ENCODE results near the gene SCGB2B2. TPM values are rescaled to one million over a fixed set of nuclear protein-coding genes. Genes with fewer than 3 reads are reported as not detected.

Gene SCGB2B2
- total and polyA plus RNA-seq, 2 of the 4 experiments (the other 2 are of a cell fraction), result not detected

DNA sequence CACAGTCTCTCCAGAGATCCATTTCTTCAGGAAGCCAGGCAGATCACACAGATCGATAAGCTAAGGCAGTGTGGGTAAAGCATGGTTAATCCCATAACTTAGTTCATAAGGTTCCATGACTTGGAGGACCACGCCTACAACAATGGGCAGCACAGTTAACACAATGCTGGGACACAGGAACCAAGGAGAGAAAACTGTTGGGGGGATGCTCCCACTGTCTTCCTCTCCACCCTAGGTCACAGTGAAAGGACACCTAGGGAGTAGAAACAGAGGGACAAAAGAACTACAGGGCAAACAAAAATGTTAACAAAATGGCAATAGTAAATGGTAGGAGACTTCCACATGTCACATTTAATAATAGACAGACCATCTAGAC is 36.3 kb upstream of the SCGB2B2 start:
- no peak for ATAC-seq (ENCODE audit: low read depth)

More for the DNA sequence above, 36.3 kb upstream of the SCGB2B2 start:
- H3K27ac ChIP-seq (ENCODE audit: insufficient read depth, low read length), result no peak overlapping the region
- H2AFZ ChIP-seq (replicated peaks; ENCODE audit: low read length, poor library complexity), result no peak overlapping the region
- WGBS, 2 experiments (ENCODE audit: extremely low coverage in 2 of 2, insufficient read length in 1 of 2), result no CpG with 5 or more reads among the region's 2 CpGs
- H2BK120ac ChIP-seq (ENCODE audit: low read depth, low read length), result no peak overlapping the region
- no peak overlapping the region for H3K4ac ChIP-seq (ENCODE audit: low read depth, low read length)
- H3K4me3 ChIP-seq (ENCODE audit: insufficient read depth, low read depth, low read length), result no peak overlapping the region
- no peak overlapping the region for H4K91ac ChIP-seq (ENCODE audit: insufficient read depth, low read depth, low read length)
- no peaks in the 10 kb centered on the region for H3K79me1 ChIP-seq (ENCODE audit: low read depth in 1 of 2, low read length in 2 of 2)
- H4K8ac ChIP-seq (ENCODE audit: low read depth in 2 of 2, low read length in 2 of 2), result no peak overlapping the region
- H2AK5ac ChIP-seq (ENCODE audit: low read depth, low read length), result no peak overlapping the region
- H3K9me1 ChIP-seq (ENCODE audit: insufficient read depth, low read length), result no peaks in the 10 kb centered on the region
- no peaks in the 10 kb centered on the region for H3K4me1 ChIP-seq (ENCODE audit: control insufficient read depth, insufficient read depth, low read length)
- H2BK20ac ChIP-seq (ENCODE audit: low read depth, low read length), result no peak overlapping the region
- in situ Hi-C loops (cut with MboI; ENCODE audit: low sequenced_read_pairs), result loop anchor here (5.0 to 25.0 kb wide), 2 partner anchors 76 to 576 kb away; no protein-coding TSS in a partner anchor
- no peaks in the 10 kb centered on the region for H3K27me3 ChIP-seq (ENCODE audit: control insufficient read depth, insufficient read depth, low read length)
- BruUV-seq (replicated peaks), result no TSS peak
- no peak overlapping the region for H2BK5ac ChIP-seq (ENCODE audit: low read depth, low read length, poor library complexity, severe bottlenecking)
- no peaks in the 10 kb centered on the region for H3K36me3 ChIP-seq (ENCODE audit: control insufficient read depth, insufficient read depth, low read length)
- no peak for DNase-seq
- H3K9ac ChIP-seq (ENCODE audit: low read depth, low read length), result no peak overlapping the region
- no peak overlapping the region for H3K4me2 ChIP-seq (ENCODE audit: low read depth, low read length)
- no peak overlapping the region for H3K56ac ChIP-seq (ENCODE audit: extremely low read depth, insufficient read depth, low read length)
- ChIA-PET POLR2A (ENCODE audit: unreplicated experiment) (no interaction called here), CTCF (interaction anchor here (0.6 to 1.3 kb wide), 4 partner anchors 72 to 299 kb away, joined by 3 read pairs; no protein-coding TSS in a partner anchor)
- no peak overlapping the region for H2AK9ac ChIP-seq (replicated peaks; ENCODE audit: low read depth, low read length, poor library complexity)
- H2BK15ac ChIP-seq (ENCODE audit: low read depth, low read length), result no peak overlapping the region
- H4K20me1 ChIP-seq (ENCODE audit: insufficient read depth, low read length), result no peaks in the 10 kb centered on the region
- no peak overlapping the region for H3K18ac ChIP-seq (ENCODE audit: low read depth, low read length)
- H3K23ac ChIP-seq (ENCODE audit: low read depth, low read length), result no peak overlapping the region
- peaks cover 3% of the 10 kb centered on the region for H3K9me3 ChIP-seq (ENCODE audit: control insufficient read depth, insufficient read depth, low read length)
- H4K5ac ChIP-seq (ENCODE audit: low read depth, low read length), result no peak overlapping the region
- intact Hi-C loops (cut with micrococcal nuclease), result loop anchor here (2.0 to 5.0 kb wide), 4 partner anchors 156 to 670 kb away; no protein-coding TSS in a partner anchor
- no peak overlapping the region for H3K14ac ChIP-seq (replicated peaks; ENCODE audit: low read depth, low read length)
- TF ChIP-seq MAZ (IDR thresholded peaks at IDR 0.05; ENCODE audit: borderline replicate concordance, low read depth, low read length), result no peak
- TF ChIP-seq CHD1 (IDR thresholded peaks at IDR 0.05; ENCODE audit: low read depth, low read length), result no peak
- dilution Hi-C loops (cut with HindIII; ENCODE audit: low sequenced_read_pairs, unreplicated experiment), result no loop called here

Data from IMR-90 (cell line).